ENCODE results near the gene KCNIP4. TPM values are rescaled to one million over a fixed set of nuclear protein-coding genes. Genes with fewer than 3 reads are reported as not detected.

Gene KCNIP4
- total RNA-seq, 1 donor from 2014 or later = 0.17 TPM

- TF ChIP-seq CTCF (conservative IDR thresholded peaks at IDR 0.05; ENCODE audit: low read depth, low read length) = no peak
- H3K4me3 ChIP-seq (ENCODE audit: low read depth, low read length) = no peak overlapping the region
- no peak for DNase-seq (ENCODE audit: low read depth)
Measured at GRCh38 chr4:21864686-21865085, 83.9 kb downstream of the KCNIP4 start.

GRCh38 chr4:21862917-21863316 is 85.7 kb downstream of the KCNIP4 start:
- DNase-seq (ENCODE audit: low read depth) = no peak
- TF ChIP-seq CTCF (conservative IDR thresholded peaks at IDR 0.05; ENCODE audit: low read depth, low read length) = no peak
- H3K4me3 ChIP-seq (ENCODE audit: low read depth, low read length) = no peak overlapping the region

DNA sequence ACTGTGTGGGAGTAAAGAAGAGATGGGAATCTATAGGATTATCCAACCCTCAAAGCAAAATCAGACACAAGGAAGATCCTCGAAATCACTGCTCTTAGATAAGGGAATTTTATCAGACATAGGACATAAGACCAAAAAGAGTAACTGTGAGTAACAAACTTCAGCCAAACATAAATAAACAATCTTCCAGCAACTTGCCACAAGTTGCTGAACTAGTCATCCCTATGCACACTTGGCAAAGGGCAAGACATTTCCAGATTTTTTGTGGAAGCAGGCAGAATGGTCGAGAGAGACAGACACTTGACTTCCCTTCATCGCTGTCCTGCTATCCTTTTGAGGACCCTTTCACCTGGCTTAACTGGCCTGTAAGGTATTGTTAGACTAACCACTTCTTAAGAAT is 89.6 kb downstream of the KCNIP4 start:
- no peak for DNase-seq (ENCODE audit: low read depth)
- TF ChIP-seq CTCF (conservative IDR thresholded peaks at IDR 0.05; ENCODE audit: low read depth, low read length) = no peak

GRCh38 chr4:21856754-21857153 is 91.8 kb downstream of the KCNIP4 start:
- H3K4me3 ChIP-seq (ENCODE audit: low read depth, low read length) = no peak overlapping the region
- DNase-seq (ENCODE audit: low read depth) = no peak
- no peak for TF ChIP-seq CTCF (conservative IDR thresholded peaks at IDR 0.05; ENCODE audit: low read depth, low read length)

More for the DNA sequence above, 89.6 kb downstream of the KCNIP4 start:
- H3K4me3 ChIP-seq (ENCODE audit: low read depth, low read length) = no peak overlapping the region

- DNase-seq (ENCODE audit: low read depth) = no peak
- H3K4me3 ChIP-seq (ENCODE audit: low read depth, low read length) = no peak overlapping the region
- TF ChIP-seq CTCF (conservative IDR thresholded peaks at IDR 0.05; ENCODE audit: low read depth, low read length) = no peak
Measured at GRCh38 chr4:21856301-21856700, 92.3 kb downstream of the KCNIP4 start.

GRCh38 chr4:21849077-21849476 is 99.5 kb downstream of the KCNIP4 start:
- TF ChIP-seq CTCF (conservative IDR thresholded peaks at IDR 0.05; ENCODE audit: low read depth, low read length) = no peak
- DNase-seq (ENCODE audit: low read depth) = no peak
- H3K4me3 ChIP-seq (ENCODE audit: low read depth, low read length) = no peak overlapping the region

GRCh38 chr4:21848021-21848420 is 100.6 kb downstream of the KCNIP4 start:
- no peak for TF ChIP-seq CTCF (conservative IDR thresholded peaks at IDR 0.05; ENCODE audit: low read depth, low read length)
- H3K4me3 ChIP-seq (ENCODE audit: low read depth, low read length) = no peak overlapping the region
- DNase-seq (ENCODE audit: low read depth) = no peak
